HG03097 (cell line): ENCODE results near the gene PIEZO2.

Experiments used
- ATAC-seq: cut with Tn5 transposase; IDR thresholded peaks from one replicate; pipeline ENCODE4 v1.9.1; 2021; ENCODE audit not compliant: unreplicated experiment, low FRiP score

The PIEZO2 gene

DNA sequence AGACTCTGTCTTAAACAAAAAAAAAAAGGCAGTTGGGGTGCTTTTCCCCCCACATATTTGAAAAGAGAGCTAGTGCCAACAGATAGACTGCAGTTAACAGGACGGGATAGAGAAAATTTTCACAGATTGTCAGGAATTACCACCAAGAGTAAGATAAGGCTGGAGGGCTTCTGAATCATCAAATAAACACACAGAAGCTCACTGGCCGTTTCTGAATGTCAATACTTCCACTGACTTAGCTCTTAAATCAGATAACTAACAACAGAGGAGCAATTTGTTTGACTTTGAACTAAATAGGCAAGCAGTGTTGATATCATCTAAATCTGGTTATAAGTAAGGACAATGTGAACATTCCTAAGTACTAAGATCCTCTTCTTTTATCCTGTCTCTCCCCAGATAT, 34.7 kb downstream of the PIEZO2 start:
- no peak for ATAC-seq

GRCh38 chr18:11113937-11114336, 35.4 kb downstream of the PIEZO2 start:
- ATAC-seq = no peak

- ATAC-seq = no peak
Measured at GRCh38 chr18:11113046-11113548, 36.3 kb downstream of the PIEZO2 start.

GRCh38 chr18:11112286-11112685, 37.1 kb downstream of the PIEZO2 start:
- no peak for ATAC-seq

- ATAC-seq = no peak
Measured at GRCh38 chr18:11110509-11110908, 38.9 kb downstream of the PIEZO2 start.

GRCh38 chr18:11108947-11109346, 40.4 kb downstream of the PIEZO2 start:
- ATAC-seq = no peak

- ATAC-seq = no peak
Measured at GRCh38 chr18:11106894-11107293, 42.5 kb downstream of the PIEZO2 start.

DNA sequence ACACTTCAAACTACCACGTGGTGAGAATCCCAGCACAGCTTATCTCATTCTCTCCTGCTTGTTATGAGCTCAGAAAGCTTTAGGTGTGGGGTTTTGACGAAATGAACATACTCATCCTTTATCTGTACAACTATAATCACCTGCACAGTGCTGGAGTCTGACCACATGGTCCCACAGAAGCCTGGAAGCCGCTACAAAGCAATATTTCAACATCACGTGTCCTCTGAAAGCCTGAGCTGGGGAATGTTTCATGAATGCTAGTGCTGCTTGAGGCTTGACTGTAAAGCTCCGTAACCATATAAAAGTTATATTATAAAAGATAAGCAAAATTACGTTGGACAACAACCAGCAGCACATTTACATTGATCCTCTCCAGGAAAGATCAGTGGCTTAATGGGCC, 43.9 kb downstream of the PIEZO2 start:
- ATAC-seq = no peak

- no peak for ATAC-seq
Measured at GRCh38 chr18:11104307-11104706, 45.1 kb downstream of the PIEZO2 start.

DNA sequence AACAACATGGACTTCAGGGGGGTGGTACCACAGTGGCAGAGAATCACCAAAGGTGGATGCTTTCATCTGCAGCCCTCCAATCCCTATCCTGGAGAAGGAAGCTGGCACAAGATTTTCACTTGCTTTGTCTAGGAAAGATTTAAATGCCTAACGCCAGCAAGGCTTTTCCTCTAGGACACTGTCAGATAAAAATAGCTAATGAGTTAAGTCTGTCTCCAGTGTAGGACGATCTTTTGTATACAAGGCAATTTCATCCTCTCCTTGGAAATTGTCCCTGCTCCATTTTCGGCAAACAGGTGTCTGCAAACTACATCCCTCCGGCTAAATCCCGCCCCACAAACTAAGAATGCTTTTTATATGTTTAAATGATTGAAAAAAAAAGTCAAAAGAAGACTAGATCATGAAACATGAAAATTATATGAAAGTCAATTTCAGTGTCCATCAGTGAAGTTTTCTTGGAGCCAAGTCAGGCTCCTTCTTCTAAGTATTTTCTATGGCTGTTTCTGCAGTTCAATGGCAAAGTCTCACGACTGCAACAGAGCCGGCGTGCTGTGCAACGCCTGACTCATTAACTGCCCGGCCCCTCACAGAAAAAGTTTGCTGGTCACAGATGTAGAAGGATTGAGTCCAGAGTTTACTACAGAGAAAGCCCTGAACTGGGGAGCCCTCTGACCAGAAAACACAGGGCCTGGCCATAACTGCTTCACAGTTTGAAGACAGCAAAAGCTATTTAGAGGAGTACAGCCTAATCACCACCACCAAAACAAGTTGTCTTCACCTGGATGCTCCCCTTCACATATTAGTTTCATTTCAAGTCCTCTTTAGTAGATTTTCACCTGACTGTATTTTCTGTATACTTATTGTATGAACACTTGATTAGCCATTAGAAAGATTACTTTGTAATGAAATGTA, 52.3 kb downstream of the PIEZO2 start:
- ATAC-seq = no peak

DNA sequence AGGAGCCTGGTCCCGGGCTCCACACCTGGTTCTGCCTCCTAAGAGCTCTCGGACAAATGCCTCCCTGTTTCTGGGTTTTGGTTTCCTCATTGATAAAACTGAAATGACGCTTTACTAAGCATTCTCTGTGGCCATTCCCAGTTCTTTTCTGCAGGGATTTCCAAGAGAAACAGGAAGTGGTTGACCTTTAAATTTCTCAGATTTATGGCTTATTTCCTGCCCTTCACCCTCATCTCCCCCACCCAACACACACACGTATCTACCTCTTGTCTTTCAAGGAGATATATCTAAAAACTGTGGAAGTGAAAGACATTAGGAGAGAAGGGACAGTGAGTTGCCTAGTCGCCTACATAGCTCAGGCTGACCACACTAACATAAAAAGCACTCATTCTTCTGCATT, 53.0 kb downstream of the PIEZO2 start:
- ATAC-seq = no peak

DNA sequence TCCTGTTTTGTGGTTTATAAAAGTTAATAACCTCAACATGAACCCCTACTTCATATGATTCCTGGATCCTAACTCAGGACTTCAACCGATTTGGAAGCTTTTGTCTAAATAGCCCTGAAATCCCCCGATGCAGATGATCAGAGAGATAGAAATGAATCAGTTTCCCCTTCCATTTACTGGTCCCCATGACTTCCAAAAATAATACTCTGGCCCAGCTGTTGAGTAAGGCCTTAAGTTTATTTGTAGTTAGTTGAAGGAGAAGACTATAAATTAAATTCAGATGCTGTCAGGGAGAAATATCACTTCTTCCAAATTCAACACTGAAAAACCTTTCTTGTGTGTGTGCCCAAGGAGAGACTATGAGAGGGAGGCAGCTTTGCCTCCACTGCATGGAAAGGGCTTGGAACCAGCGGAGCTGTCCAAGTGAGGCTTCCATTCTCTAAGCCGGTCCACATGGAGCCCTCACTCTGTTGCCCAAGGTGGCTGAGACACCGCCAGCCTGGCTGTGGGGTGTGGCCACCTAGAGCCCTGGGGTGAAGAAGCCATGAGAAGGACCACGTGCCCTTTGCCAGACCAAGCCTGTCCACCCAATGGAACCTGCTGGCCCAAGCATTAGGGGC, 53.6 kb downstream of the PIEZO2 start:
- ATAC-seq = no peak

GRCh38 chr18:11095211-11095610, 54.2 kb downstream of the PIEZO2 start:
- ATAC-seq = no peak

GRCh38 chr18:11091746-11092145, 57.6 kb downstream of the PIEZO2 start:
- ATAC-seq = no peak

- no peak for ATAC-seq
Measured at GRCh38 chr18:11089931-11090715, 59.2 kb downstream of the PIEZO2 start.

- ATAC-seq = no peak
Measured at GRCh38 chr18:11081009-11081532, 68.3 kb downstream of the PIEZO2 start.

DNA sequence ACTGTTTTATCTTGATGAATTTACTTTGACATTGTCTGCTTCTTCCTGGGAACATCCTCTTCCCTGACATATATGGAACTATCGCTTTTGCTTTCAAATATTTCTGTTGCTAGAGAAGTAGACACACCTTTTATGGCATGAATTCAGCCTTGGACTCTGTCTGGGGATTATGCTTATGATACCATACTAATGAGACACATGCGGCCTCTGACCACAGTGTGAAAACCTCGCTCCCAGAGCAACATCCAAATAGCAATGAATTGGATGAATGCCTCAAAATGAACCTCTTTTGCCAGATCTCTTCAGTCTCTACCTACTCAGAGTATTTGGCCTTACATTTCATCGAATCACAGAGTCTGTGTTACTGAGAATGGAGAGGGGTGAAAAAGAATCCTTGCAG, 70.9 kb downstream of the PIEZO2 start:
- ATAC-seq = no peak

- ATAC-seq = no peak
Measured at GRCh38 chr18:11077548-11078187, 71.7 kb downstream of the PIEZO2 start.

DNA sequence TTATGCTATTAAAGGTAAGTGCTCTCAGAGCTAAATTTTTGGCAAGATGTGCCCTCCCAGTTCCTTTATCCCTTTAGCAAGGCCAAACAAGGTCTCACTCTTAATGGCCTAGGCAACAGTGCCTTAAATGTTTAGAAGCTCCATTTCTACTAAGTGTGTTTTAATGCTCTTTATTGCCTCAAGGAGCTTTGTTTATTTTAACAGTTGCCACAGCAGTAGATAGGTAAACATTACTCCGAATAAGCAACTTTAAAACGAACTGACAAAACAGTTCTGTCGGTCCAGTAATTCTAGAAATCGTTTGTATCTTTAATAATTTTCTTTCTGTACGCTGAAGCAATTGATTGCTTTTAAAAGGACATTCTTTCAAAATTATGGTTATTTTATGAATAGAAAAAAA, 74.5 kb downstream of the PIEZO2 start:
- ATAC-seq = no peak

- no peak for ATAC-seq
Measured at GRCh38 chr18:11073971-11074370, 75.4 kb downstream of the PIEZO2 start.
